Nephron (organoid): ENCODE measurements around the gene DENND2A.

Source experiments
- H3K27ac Mint-ChIP-seq, 3 experiments: 2 replicates each; pipeline ENCODE4 v1.8.0; 2020; ENCODE audit warnings: mixed read lengths in 3 of 3, mild to moderate bottlenecking in 2 of 3, moderate library complexity in 1 of 3
- H3K27me3 Mint-ChIP-seq: 2 replicates; pipeline ENCODE4 v1.8.0; 2021; ENCODE audit warnings: low read depth, mild to moderate bottlenecking, moderate library complexity, mixed read lengths
- H3K36me3 Mint-ChIP-seq: 2 replicates; pipeline ENCODE4 v1.8.0; 2020; ENCODE audit warnings: low read depth, mixed read lengths
- H3K4me1 Mint-ChIP-seq: 2 replicates; pipeline ENCODE4 v1.8.0; 2020; ENCODE audit warnings: mixed read lengths
- H3K4me3 Mint-ChIP-seq, 3 experiments: 2 replicates each; pipeline ENCODE4 v1.8.0; 2020; ENCODE audit warnings: mild to moderate bottlenecking in 3 of 3, mixed read lengths in 3 of 3, moderate library complexity in 2 of 3
- H3K9me3 Mint-ChIP-seq: 2 replicates; pipeline ENCODE4 v1.8.0; 2020; ENCODE audit warnings: mixed read lengths
- TF ChIP-seq, protein P1 (sequence below), 3 experiments: fragments of 200-600 bp; sonication (generic); IDR thresholded peaks; one replicate each; pipeline ENCODE4 v1.5.0; 2021; ENCODE audit warnings: antibody characterized with exemption in 3 of 3; ENCODE audit not compliant: unreplicated experiment in 3 of 3

DENND2A gene

DNA sequence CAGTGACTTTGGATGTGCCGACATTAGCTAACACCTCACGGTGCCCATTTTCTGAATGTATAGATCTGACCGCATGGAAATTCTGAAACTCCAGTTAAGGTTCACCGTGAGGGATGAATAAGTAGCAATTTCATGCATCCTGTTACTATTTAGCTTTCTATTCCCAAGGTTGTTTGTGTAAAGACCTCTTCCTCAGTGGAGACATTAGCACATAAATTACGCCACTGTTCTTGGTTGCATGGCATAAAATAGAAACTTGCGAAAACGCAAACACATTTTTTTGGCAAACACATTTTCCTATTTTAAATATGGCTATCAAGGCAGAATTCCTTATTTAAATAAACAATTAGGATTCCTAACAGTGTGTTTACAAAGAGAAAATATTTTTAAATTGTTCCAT, 36.5 kb downstream of the DENND2A start:
- Mint-ChIP-seq H3K27ac (peak overlapping the region in 1 of 3 experiments; percentile 70), H3K27me3 (peaks cover 10% of the 10 kb centered on the region), H3K4me1 (peaks cover 46% of the 10 kb centered on the region), H3K9me3 (no peaks in the 10 kb centered on the region), H3K4me3 (no peak overlapping the region), H3K36me3 (peaks cover 37% of the 10 kb centered on the region)
- TF ChIP-seq, protein P1, sequence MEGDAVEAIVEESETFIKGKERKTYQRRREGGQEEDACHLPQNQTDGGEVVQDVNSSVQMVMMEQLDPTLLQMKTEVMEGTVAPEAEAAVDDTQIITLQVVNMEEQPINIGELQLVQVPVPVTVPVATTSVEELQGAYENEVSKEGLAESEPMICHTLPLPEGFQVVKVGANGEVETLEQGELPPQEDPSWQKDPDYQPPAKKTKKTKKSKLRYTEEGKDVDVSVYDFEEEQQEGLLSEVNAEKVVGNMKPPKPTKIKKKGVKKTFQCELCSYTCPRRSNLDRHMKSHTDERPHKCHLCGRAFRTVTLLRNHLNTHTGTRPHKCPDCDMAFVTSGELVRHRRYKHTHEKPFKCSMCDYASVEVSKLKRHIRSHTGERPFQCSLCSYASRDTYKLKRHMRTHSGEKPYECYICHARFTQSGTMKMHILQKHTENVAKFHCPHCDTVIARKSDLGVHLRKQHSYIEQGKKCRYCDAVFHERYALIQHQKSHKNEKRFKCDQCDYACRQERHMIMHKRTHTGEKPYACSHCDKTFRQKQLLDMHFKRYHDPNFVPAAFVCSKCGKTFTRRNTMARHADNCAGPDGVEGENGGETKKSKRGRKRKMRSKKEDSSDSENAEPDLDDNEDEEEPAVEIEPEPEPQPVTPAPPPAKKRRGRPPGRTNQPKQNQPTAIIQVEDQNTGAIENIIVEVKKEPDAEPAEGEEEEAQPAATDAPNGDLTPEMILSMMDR (IDR thresholded peaks at IDR 0.05; ENCODE audit: unreplicated experiment in 3 of 3): no peak

DNA sequence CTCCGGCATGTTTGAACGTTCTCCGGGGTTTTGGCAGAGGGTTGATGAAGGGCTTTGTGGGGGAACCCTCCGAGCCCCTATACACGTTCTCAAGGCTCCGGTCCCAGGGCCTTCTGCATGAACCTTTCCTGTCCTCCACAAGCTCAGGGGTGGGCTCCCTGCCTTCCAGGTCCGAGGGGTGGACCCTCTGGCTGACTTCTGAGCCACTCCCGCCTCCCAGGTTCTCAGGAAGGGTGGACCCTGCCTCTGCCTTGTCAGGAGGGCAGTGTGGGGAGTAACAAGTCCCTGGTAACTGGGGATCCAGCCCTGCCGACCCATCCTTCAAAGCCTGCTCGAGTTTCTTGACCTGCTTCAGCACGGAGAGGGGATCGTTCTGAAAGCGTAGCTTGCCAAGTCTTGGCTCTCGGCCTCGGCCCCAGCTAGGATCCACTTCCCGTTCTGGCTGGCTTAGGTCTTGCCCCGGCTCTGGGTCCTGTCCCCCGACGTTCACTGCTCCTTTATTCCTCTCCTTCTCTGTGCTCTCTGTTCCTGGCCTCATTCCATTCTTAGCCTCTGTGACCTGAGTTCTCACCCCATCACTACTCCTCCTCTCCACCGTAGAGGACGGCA, 38.9 kb downstream of the DENND2A start:
- Mint-ChIP-seq H3K4me3 (no peak overlapping the region), H3K4me1 (peaks cover 53% of the 10 kb centered on the region), H3K27me3 (peaks cover 10% of the 10 kb centered on the region), H3K27ac (peak overlapping the region; percentile 28 to 79 (median 51)), H3K9me3 (no peaks in the 10 kb centered on the region), H3K36me3 (peaks cover 33% of the 10 kb centered on the region)
- TF ChIP-seq, protein P1 (IDR thresholded peaks at IDR 0.05; ENCODE audit: unreplicated experiment in 3 of 3): no peak

DNA sequence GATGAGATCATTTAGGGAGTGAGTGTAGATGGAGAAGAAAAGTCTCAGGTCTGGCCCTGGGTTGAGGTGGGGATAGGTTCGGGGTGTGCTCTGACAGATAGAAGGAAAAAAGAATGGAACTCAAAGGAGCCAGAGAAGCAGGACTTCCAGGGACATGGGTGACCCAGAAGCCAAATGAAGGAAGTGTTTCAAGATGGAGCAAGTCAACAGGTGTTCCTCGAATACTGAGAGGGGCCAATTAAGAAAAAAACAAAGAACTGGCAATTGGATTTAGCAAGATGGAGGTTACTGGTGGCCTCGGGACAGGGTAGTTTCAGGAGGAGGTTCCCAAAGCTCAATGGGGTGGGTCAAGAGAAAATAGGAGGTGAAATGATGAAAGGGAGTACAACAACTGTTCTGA, 40.3 kb downstream of the DENND2A start:
- H3K9me3 Mint-ChIP-seq: no peaks in the 10 kb centered on the region
- peaks cover 60% of the 10 kb centered on the region for H3K4me1 Mint-ChIP-seq
- TF ChIP-seq, protein P1 (IDR thresholded peaks at IDR 0.05; ENCODE audit: unreplicated experiment in 3 of 3): no peak
- peaks cover 9% of the 10 kb centered on the region for H3K27me3 Mint-ChIP-seq
- no peak overlapping the region for H3K4me3 Mint-ChIP-seq
- peak overlapping the region; percentile 0 to 53 (median 38) for H3K27ac Mint-ChIP-seq
- H3K36me3 Mint-ChIP-seq: peaks cover 30% of the 10 kb centered on the region

DNA sequence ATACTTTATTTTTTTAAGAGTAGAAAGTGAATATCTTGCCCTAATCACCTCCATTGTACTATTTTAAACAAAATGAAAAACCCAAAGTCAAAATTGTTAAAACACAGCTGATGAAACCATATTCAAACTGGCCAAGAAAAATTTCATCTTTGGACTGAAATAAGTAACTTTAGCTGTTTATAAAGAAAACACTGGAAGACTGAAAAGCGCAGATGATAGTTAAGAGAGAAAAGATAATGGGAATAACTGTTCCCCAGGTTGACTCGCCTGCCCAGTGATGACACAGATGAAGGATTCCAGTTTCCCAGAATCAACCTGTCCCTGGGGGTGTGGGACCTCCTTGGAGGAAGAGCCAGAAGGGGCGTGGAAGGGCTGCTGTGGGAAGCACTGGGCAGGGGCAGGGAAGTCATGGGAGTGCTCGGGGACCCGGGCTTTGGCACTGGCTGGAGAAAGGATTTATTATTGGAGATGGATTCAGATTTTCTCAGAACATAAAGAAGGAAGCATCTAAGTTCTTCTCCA, 43.1 kb downstream of the DENND2A start:
- TF ChIP-seq, protein P1 (IDR thresholded peaks at IDR 0.05; ENCODE audit: unreplicated experiment in 3 of 3): no peak
- H3K9me3 Mint-ChIP-seq: no peaks in the 10 kb centered on the region
- H3K4me3 Mint-ChIP-seq: peak overlapping the region in 2 of 3 experiments; percentile 16 to 22
- peak overlapping the region; percentile 96 to 99 (median 97) for H3K27ac Mint-ChIP-seq
- H3K4me1 Mint-ChIP-seq: peaks cover 62% of the 10 kb centered on the region
- H3K36me3 Mint-ChIP-seq: peaks cover 23% of the 10 kb centered on the region
- H3K27me3 Mint-ChIP-seq: peaks cover 4% of the 10 kb centered on the region

DNA sequence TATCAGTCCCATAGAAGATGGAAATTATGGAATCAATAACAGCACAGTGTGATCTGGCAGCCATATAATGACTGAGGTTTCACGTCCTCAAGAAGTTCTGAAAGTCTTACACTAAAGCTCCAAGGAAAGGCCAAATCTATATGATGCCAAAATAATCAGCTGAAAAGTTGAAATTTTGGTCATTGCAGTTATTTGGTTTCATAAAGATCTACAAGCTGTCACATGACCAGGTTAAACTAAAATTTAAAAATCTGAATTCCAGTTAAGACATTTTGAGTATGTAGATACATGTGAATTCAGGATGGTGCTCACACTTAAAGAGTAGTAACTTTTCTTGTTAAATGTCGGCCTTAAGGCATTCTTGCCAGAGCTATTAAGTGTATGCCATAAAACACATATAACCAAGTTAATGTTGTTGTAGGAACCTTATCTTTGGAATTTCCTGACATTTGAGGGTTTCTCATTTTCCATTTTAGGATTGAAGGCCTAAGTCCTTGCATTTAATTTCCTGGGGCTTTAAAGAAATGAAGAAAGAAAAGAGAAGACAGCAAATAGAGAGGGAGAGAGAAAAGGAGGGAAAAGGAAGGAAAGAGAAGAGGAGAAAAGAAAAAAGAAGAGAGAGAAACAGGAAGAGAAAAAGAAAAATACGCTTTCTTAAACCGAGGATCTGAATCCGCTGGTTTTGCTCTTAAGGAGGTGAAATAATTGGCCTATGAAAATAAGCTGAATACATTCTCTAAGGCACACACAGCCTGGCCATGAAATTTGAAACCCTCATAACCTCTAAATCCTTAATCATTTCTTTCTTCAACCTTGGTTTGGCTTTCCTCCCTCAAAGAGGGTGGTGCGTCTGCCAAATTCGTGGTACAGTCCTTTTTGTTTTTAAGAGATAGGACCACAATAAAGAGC, 43.8 kb downstream of the DENND2A start:
- TF ChIP-seq, protein P1 (IDR thresholded peaks at IDR 0.05; ENCODE audit: unreplicated experiment in 3 of 3): no peak

More for the DNA sequence above, 43.8 kb downstream of the DENND2A start:
- Mint-ChIP-seq H3K27me3 (no peaks in the 10 kb centered on the region), H3K36me3 (peaks cover 17% of the 10 kb centered on the region), H3K4me1 (peaks cover 57% of the 10 kb centered on the region), H3K9me3 (no peaks in the 10 kb centered on the region), H3K27ac (peak overlapping the region; percentile 96 to 99 (median 97)), H3K4me3 (peak overlapping the region; percentile 34 to 47 (median 42))
